Activated CD4-positive, alpha-beta memory T cell treated with anti-CD3 and anti-CD28 coated beads for 36 hours (primary cell): Measurements from ENCODE around the gene NMB. TPM values are rescaled to one million over a fixed set of nuclear protein-coding genes. Genes with fewer than 3 reads are reported as not detected.
"Not testable (repeated sequence)": the region's sequence is repeated elsewhere in the genome, so short reads cannot be mapped to it uniquely, and the experiment has no call there.

Experiments
- CTCF ChIA-PET: fragments of 350-600 bp; sonication (Branson Sonifier 250); formaldehyde crosslinking; loops from one replicate; lab custom pipeline; 2021; ENCODE audit warnings: antibody characterized with exemption, inconsistent platforms; lab: Charles Lee
- POLR2A ChIA-PET: fragments of 350-600 bp; sonication (Branson Sonifier 250); formaldehyde crosslinking; loops from one replicate; lab custom pipeline; 2021; ENCODE audit warnings: antibody characterized with exemption; lab: Charles Lee
- DNase-seq: peaks from one replicate; pipeline ENCODE4 v3.0.0-alpha.2; 2020
- H3K27ac Mint-ChIP-seq: one replicate; pipeline ENCODE4 v1.8.0; 2021; ENCODE audit warnings: mixed read lengths
- H3K27me3 Mint-ChIP-seq: one replicate; pipeline ENCODE4 v1.8.0; 2021; ENCODE audit warnings: mixed read lengths
- H3K36me3 Mint-ChIP-seq: one replicate; pipeline ENCODE4 v1.8.0; 2021; ENCODE audit warnings: mixed read lengths
- H3K4me1 Mint-ChIP-seq: one replicate; pipeline ENCODE4 v1.8.0; 2021; ENCODE audit warnings: low read depth, mixed read lengths
- H3K4me3 Mint-ChIP-seq: one replicate; pipeline ENCODE4 v1.8.0; 2021; ENCODE audit warnings: mild to moderate bottlenecking, mixed read lengths
- H3K9me3 Mint-ChIP-seq: one replicate; pipeline ENCODE4 v1.8.0; 2021; ENCODE audit warnings: mixed read lengths
- intact Hi-C: fragments of 100-400 bp; cut with micrococcal nuclease; formaldehyde crosslinking; loops from one replicate; pipeline ENCODE4 v1.15.1; 2023
- total RNA-seq, 2 experiments: library from RNA; stranded (reverse); gene quantifications; one replicate each; pipeline ENCODE4 v1.2.3, GENCODE V29; 2021

NMB gene
- total RNA-seq, 2 experiments from 2014 or later: 6.2 to 7.8 TPM

GRCh38 chr15:84654689-84655453 is 3.1 kb downstream of the NMB start:
- Mint-ChIP-seq H3K4me1 (peaks cover 47% of the 10 kb centered on the region), H3K4me3 (peak overlapping the region; percentile 97), H3K36me3 (peaks cover 10% of the 10 kb centered on the region), H3K9me3 (no peaks in the 10 kb centered on the region), H3K27me3 (no peaks in the 10 kb centered on the region), H3K27ac (peak overlapping the region; percentile 69)
- intact Hi-C loops: loop anchor here (1.0 to 5.0 kb wide), 9 partner anchors 14 to 273 kb away; partner anchors contain the start of gene SEC11A
- POLR2A ChIA-PET: interaction anchor here (0.9 to 2.6 kb wide), 10 partner anchors 8 to 94 kb away, joined by 3 to 9 read pairs (median 4); partner anchors contain the start of genes SEC11A and ZSCAN2
- CTCF ChIA-PET: interaction anchor here (0.8 to 4.5 kb wide), 22 partner anchors 9 to 274 kb away, joined by 3 to 25 read pairs (median 6); partner anchors contain the start of genes SEC11A and ZSCAN2
- DNase-seq: peak; percentile 89

- POLR2A ChIA-PET: interaction anchor here (0.6 to 2.6 kb wide), 14 partner anchors 9 to 326 kb away, joined by 3 to 9 read pairs (median 4); partner anchors contain the start of genes SEC11A and ZSCAN2
- no peaks in the 10 kb centered on the region for H3K27me3 Mint-ChIP-seq
- peak within 1 kb of the TSS; percentile 89 for H3K27ac Mint-ChIP-seq
- no peaks in the 10 kb centered on the region for H3K9me3 Mint-ChIP-seq
- H3K4me3 Mint-ChIP-seq: peak within 1 kb of the TSS; percentile 97
- peaks cover 41% of the 10 kb centered on the region for H3K4me1 Mint-ChIP-seq
- intact Hi-C loops: loop anchor here (1.0 to 5.0 kb wide), 9 partner anchors 15 to 274 kb away; partner anchors contain the start of gene SEC11A
- H3K36me3 Mint-ChIP-seq: peaks cover 11% of the 10 kb centered on the region
- CTCF ChIA-PET: interaction anchor here (0.7 to 4.5 kb wide), 22 partner anchors 11 to 274 kb away, joined by 3 to 25 read pairs (median 5); partner anchors contain the start of genes SEC11A, ZNF592 and ZSCAN2
- DNase-seq: peak; percentile 98
Measured at GRCh38 chr15:84653910-84654688, 3.9 kb downstream of the NMB start, which contains the start of gene WDR73. Gene WDR73, minus strand, starts transcription at chr15:84654283. Its CDS starts 9 bp downstream, at chr15:84654274.

GRCh38 chr15:84653584-84653909 is 4.5 kb downstream of the NMB start:
- intact Hi-C loops: loop anchor here (5.0 kb wide), 1 partner anchor 66 kb away; no protein-coding TSS in a partner anchor
- Mint-ChIP-seq H3K27me3 (no peaks in the 10 kb centered on the region), H3K4me3 (peak overlapping the region; percentile 97), H3K27ac (peak overlapping the region; percentile 89), H3K9me3 (no peaks in the 10 kb centered on the region), H3K4me1 (peaks cover 37% of the 10 kb centered on the region), H3K36me3 (peaks cover 16% of the 10 kb centered on the region)
- ChIA-PET POLR2A (interaction anchor here (0.7 to 2.6 kb wide), 11 partner anchors 9 to 327 kb away, joined by 3 to 9 read pairs (median 4); partner anchors contain the start of genes SEC11A and ZSCAN2), CTCF (interaction anchor here (0.7 to 4.5 kb wide), 22 partner anchors 10 to 275 kb away, joined by 3 to 25 read pairs (median 5); partner anchors contain the start of genes SEC11A, ZNF592 and ZSCAN2)
- no peak for DNase-seq

DNA sequence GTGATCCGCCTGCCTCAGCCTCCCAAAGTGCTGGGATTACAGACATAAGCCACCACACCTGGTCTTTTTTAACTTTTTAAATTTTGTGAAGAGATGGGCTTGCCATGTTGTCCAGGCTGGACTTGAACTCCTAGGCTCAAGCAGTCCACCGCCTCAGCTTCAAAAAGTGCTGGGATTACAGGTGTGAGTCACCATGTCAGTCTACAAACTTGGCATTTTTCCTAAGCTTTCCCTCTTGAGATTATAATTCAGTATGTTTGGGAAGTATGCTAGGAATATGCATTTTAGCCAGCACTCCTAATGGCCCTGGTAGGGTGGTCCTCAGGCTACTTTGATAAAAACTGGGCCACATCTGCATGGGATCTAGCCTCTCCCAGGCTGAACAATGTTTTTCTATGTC is 8.3 kb downstream of the NMB start:
- no peak for DNase-seq
- peaks cover 26% of the 10 kb centered on the region for H3K4me1 Mint-ChIP-seq
- H3K27me3 Mint-ChIP-seq: no peaks in the 10 kb centered on the region
- no peak overlapping the region for H3K27ac Mint-ChIP-seq
- no peak overlapping the region for H3K4me3 Mint-ChIP-seq
- intact Hi-C loops: loop anchor here (5.0 kb wide), 1 partner anchor 62 kb away; no protein-coding TSS in a partner anchor
- CTCF ChIA-PET: interaction anchor here (1.1 kb wide), 1 partner anchor 278 kb away, joined by 3 read pairs; no protein-coding TSS in a partner anchor
- POLR2A ChIA-PET: interaction anchor here (0.7 to 2.6 kb wide), 3 partner anchors 11 to 143 kb away, joined by 4 to 8 read pairs (median 6); no protein-coding TSS in a partner anchor
- H3K36me3 Mint-ChIP-seq: peaks cover 37% of the 10 kb centered on the region
- no peaks in the 10 kb centered on the region for H3K9me3 Mint-ChIP-seq

DNA sequence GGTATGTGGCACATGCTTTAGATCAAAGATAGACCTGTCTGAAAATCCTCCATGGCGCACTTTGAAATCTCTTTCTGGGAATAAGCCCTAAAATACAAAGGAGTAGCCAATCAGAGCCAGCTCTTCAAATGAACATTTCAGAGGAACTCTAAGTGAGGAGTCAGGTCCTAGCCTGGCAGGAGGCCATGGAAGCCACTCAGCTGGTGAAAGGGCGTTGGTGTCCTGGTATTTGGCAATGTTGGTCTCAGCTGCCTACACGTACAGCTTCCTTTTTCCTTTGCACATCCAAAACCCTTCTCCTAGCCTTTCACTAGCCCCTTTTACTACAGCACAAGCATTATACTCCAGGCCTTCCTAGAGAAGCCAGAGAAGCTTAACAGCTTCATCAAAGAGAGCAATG is 9.5 kb downstream of the NMB start:
- Mint-ChIP-seq H3K27me3 (no peaks in the 10 kb centered on the region), H3K36me3 (peaks cover 35% of the 10 kb centered on the region), H3K4me1 (peaks cover 23% of the 10 kb centered on the region), H3K27ac (peak overlapping the region; percentile 39), H3K9me3 (no peaks in the 10 kb centered on the region), H3K4me3 (no peak overlapping the region)
- ChIA-PET POLR2A (interaction anchor here (0.6 to 2.6 kb wide), 2 partner anchors 10 to 44 kb away, joined by 4 to 8 read pairs; no protein-coding TSS in a partner anchor), CTCF (interaction anchor here (1.1 kb wide), 2 partner anchors 10 to 280 kb away, joined by 3 read pairs; no protein-coding TSS in a partner anchor)
- DNase-seq: no peak
- intact Hi-C loops: no loop called here

GRCh38 chr15:84647726-84648125 is 10.3 kb downstream of the NMB start:
- H3K27ac Mint-ChIP-seq: peak overlapping the region; percentile 30
- no peaks in the 10 kb centered on the region for H3K27me3 Mint-ChIP-seq
- peaks cover 41% of the 10 kb centered on the region for H3K36me3 Mint-ChIP-seq
- no peak overlapping the region for H3K4me3 Mint-ChIP-seq
- H3K9me3 Mint-ChIP-seq: no peaks in the 10 kb centered on the region
- no peak for DNase-seq
- POLR2A ChIA-PET: interaction anchor here (2.6 kb wide), 1 partner anchor 9 kb away, joined by 8 read pairs; no protein-coding TSS in a partner anchor
- CTCF ChIA-PET: no interaction called here
- intact Hi-C loops: no loop called here
- peaks cover 16% of the 10 kb centered on the region for H3K4me1 Mint-ChIP-seq

- Mint-ChIP-seq H3K9me3 (no peaks in the 10 kb centered on the region), H3K4me1 (peaks cover 10% of the 10 kb centered on the region), H3K27me3 (no peaks in the 10 kb centered on the region), H3K27ac (no peak overlapping the region), H3K4me3 (no peak overlapping the region), H3K36me3 (peaks cover 41% of the 10 kb centered on the region)
- intact Hi-C loops: no loop called here
- no peak for DNase-seq
- ChIA-PET POLR2A (interaction anchor here (1.3 kb wide), 1 partner anchor 12 kb away, joined by 3 read pairs; the partner anchor contains the start of gene NMB), CTCF (no interaction called here)
Measured at GRCh38 chr15:84645997-84646396, 12.0 kb downstream of the NMB start.

DNA sequence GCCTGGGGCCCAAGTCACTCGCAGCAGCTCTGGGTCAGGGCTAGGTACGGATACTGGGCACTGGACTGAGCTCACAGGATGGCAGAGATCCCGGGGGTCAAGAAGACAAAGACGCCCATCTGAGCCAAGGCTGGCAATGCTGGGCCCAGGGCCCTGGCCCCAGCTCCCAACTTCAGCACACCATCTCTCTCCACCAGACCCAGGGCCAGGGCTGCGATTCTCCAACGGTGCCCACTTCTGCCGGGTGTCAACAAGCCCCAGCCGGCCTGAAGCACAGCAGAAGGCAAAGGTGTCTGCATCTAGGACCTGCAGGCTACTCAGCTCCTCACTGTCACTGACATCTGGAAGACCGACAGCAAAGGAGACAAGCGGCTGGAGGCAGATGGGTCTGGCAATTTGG is 12.5 kb downstream of the NMB start:
- intact Hi-C loops: no loop called here
- peak overlapping the region; percentile 33 for H3K27ac Mint-ChIP-seq
- CTCF ChIA-PET: no interaction called here
- H3K27me3 Mint-ChIP-seq: no peaks in the 10 kb centered on the region
- peaks cover 44% of the 10 kb centered on the region for H3K36me3 Mint-ChIP-seq
- H3K9me3 Mint-ChIP-seq: no peaks in the 10 kb centered on the region
- DNase-seq: no peak
- H3K4me1 Mint-ChIP-seq: peaks cover 14% of the 10 kb centered on the region
- no peak overlapping the region for H3K4me3 Mint-ChIP-seq
- POLR2A ChIA-PET: interaction anchor here (1.3 kb wide), 1 partner anchor 13 kb away, joined by 3 read pairs; the partner anchor contains the start of gene NMB

GRCh38 chr15:84643838-84644237 is 14.2 kb downstream of the NMB start:
- ChIA-PET POLR2A (interaction anchor here (0.6 to 2.0 kb wide), 4 partner anchors 10 to 56 kb away, joined by 3 to 7 read pairs (median 4); no protein-coding TSS in a partner anchor), CTCF (interaction anchor here (0.7 to 1.8 kb wide), 2 partner anchors 10 to 13 kb away, joined by 3 to 6 read pairs; partner anchors contain the start of gene WDR73)
- no peak for DNase-seq
- peaks cover 17% of the 10 kb centered on the region for H3K4me1 Mint-ChIP-seq
- no peaks in the 10 kb centered on the region for H3K27me3 Mint-ChIP-seq
- no peaks in the 10 kb centered on the region for H3K9me3 Mint-ChIP-seq
- H3K4me3 Mint-ChIP-seq: no peak overlapping the region
- intact Hi-C loops: no loop called here
- no peak overlapping the region for H3K27ac Mint-ChIP-seq
- peaks cover 52% of the 10 kb centered on the region for H3K36me3 Mint-ChIP-seq

GRCh38 chr15:84642640-84643039 is 15.4 kb downstream of the NMB start:
- H3K27ac Mint-ChIP-seq, H3K9me3 Mint-ChIP-seq, intact Hi-C loops, H3K27me3 Mint-ChIP-seq, DNase-seq, H3K4me3 Mint-ChIP-seq: not testable (repeated sequence)
- peaks cover 22% of the 10 kb centered on the region for H3K4me1 Mint-ChIP-seq
- peaks cover 47% of the 10 kb centered on the region for H3K36me3 Mint-ChIP-seq
- CTCF ChIA-PET: interaction anchor here (0.8 to 1.8 kb wide), 2 partner anchors 11 to 44 kb away, joined by 5 to 6 read pairs; partner anchors contain the start of gene WDR73
- POLR2A ChIA-PET: interaction anchor here (0.9 to 2.0 kb wide), 2 partner anchors 11 to 39 kb away, joined by 3 to 7 read pairs; no protein-coding TSS in a partner anchor

DNA sequence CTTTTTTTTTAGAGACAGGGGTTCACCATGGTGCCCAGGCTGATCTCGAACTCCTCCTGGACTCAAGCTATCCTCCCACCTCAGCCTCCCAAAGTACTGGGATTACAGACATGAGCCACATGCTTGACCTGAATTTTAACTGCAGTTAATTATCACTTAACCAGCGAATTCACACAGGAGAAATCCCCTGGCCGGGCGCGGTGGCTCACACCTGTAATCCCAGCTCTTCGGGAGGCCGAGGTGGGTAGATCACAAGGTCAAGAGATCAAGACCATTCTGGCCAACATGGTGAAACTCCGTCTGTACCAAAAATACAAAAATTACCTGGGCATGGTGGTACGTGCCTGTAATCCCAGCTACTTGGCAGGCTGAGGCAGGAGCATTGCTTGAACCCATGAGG is 16.1 kb downstream of the NMB start:
- CTCF ChIA-PET: interaction anchor here (1.3 kb wide), 1 partner anchor 54 kb away, joined by 4 read pairs; no protein-coding TSS in a partner anchor
- DNase-seq, H3K4me3 Mint-ChIP-seq, POLR2A ChIA-PET, H3K9me3 Mint-ChIP-seq, H3K27ac Mint-ChIP-seq, H3K27me3 Mint-ChIP-seq, intact Hi-C loops: not testable (repeated sequence)
- Mint-ChIP-seq H3K36me3 (peaks cover 47% of the 10 kb centered on the region), H3K4me1 (peaks cover 22% of the 10 kb centered on the region)
